Activated CD4-positive, CD25-positive, alpha-beta regulatory T cell treated with anti-CD3 and anti-CD28 coated beads, Interleukin-2, amount 50 U/mL, for 72 hours (primary cell): ENCODE data around the gene PXK.

Experiments
- DNase-seq: peaks from one replicate; pipeline ENCODE4 v3.0.0; 2021

Gene PXK

DNA sequence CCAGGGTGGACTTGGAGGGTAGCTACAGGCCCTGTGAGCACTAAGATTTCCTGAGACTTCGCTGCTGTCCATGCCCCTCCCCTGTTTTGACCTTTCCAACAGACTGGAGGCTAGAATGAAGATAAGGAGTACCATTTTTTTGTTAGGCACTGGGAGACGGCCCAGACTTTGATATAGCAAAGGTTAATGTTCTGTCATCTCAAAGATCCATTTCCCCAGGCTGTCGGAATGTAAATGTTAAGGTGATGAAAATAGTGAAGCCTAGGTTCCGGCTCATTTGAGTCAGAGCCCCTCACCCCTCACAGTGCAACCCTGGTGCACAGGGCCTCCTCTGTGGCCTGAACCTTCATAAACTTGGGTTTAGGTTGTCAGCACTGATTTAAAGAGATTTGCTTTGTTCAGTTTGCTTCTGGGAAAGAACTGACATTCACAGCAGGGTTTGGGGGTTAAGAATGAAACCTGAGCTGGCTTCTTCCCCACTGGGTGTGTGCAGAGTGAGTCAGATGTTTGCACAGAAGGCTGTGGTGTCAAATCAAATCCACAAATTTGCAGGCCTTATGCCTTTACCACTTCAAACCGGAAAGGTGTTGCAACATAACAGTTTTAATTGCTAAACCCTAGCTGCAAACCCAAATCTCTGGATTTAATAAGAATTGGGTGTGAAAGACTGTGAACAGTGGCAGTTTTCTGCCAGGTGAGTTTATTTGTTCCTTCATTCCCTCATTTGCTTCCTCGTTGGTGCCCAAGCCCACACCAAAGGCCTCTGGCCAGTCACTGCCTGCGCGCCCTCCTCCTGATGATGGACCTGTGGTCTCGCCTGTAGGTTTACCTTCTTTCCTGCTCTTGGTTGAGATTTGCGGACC lies 138.6 kb downstream of the PXK start:
- no peak for DNase-seq

DNA sequence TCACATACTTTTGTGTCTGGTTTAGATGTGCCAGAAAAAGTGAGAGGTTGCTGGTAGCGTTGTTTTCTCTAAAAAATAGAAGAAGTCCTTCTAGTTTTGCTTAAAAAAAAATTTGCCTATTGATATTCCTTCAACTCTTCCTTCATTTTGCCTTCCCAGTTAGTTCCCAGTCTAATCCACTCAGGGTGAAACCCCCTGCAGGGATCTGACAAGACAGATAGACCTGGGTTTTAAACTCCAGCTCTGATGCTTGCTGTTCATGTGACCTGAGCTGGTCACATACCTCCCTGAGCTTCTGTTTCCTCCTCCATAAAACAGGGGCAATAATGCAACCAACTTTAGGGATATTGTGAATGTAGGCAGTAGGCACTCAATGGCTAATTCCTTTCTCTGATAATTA lies 140.6 kb downstream of the PXK start:
- no peak for DNase-seq

GRCh38 chr3:58474348-58474911 lies 141.7 kb downstream of the PXK start:
- DNase-seq: no peak

DNA sequence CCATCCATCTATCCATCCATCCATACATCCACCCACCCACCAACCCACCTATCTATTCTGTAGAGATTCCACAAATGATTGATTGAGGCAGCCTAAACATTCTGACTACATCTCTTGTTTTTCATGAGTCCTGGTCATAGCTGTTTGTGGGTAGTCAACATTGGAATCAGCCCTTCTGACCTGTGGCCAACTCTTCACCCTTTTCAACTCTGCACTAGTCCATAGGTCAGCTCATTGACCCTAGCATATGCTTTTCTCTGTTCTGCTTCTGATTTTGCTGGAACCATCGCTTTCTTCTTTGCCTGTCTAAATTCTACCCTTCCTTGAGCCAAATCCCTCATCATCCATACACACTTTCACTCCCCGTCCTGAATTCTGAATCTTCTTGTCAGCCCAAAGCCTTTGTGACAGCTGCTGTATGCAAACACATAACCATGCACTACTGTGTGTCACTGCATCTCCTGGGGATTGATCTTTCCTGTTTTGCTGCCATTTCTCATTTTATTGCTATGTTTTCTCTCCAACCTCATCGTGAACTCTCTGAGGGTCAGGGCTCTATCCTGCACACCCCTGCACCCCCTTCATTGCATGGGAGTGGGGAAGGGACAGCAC lies 142.4 kb downstream of the PXK start:
- no peak for DNase-seq
